HepG2 (cell line): Measurements from ENCODE around the gene ABCB9. TPM values are rescaled to one million over a fixed set of nuclear protein-coding genes. Genes with fewer than 3 reads are reported as not detected.

Experiments used
- ATAC-seq: fragments of 200-7000 bp; cut with Tn5 transposase; 3 replicates; pipeline ENCODE4 v1.9.1; 2020; ENCODE audit warnings: mild to moderate bottlenecking, moderate library complexity
- BruUV-seq: library from RNA; stranded (reverse); fragments of 400-500 nt; replicated peaks from 2 replicates; lab custom pipeline; 2021; lab: Mats Ljungman, UMichigan
- CTCF ChIA-PET: fragments of 300-600 bp; formaldehyde crosslinking; extraction: SDS; loops from one replicate; lab custom pipeline; 2021; ENCODE audit warnings: low total read pairs, inconsistent platforms, low intra/inter-chr PET ratio; lab: Yijun Ruan, JAX
- POLR2A ChIA-PET: fragments of 350-600 bp; sonication (Branson Sonifier 250); formaldehyde crosslinking; loops from one replicate; lab custom pipeline; 2020; ENCODE audit warnings: antibody characterized with exemption, inconsistent platforms; lab: Yijun Ruan, JAX
- DNase-seq: peaks from one replicate; pipeline ENCODE4 v3.0.0-alpha.2; 2015; ENCODE audit warnings: low spot score
- FAIRE-seq: peaks from 3 replicates; lab custom pipeline; 2011; peaks lifted over from hg19 to GRCh38; lab: Jason Lieb, UNC
- H2AFZ ChIP-seq: one replicate; pipeline ENCODE4 v1.6.1; 2011; ENCODE audit warnings: low read length, inconsistent platforms
- H3K27ac ChIP-seq: fragments of 300-600 bp; 3 replicates; pipeline ENCODE4 v1.8.0; 2011; ENCODE audit warnings: mixed run types, mild to moderate bottlenecking, mixed read lengths, low read length, inconsistent platforms; ENCODE audit not compliant: insufficient read depth; ENCODE audit errors: extremely low read length
- H3K27me3 ChIP-seq, 2 experiments: fragments of 200-600 bp in 1 of 2; 2 replicates in 1 of 2; 3 replicates in 1 of 2; pipeline versions ENCODE4 v1.6.0 to v1.8.0; 2011; ENCODE audit warnings: low read length in 2 of 2, mild to moderate bottlenecking in 2 of 2, moderate library complexity in 2 of 2, inconsistent platforms in 1 of 2; ENCODE audit not compliant: insufficient read depth in 2 of 2, control insufficient read depth in 1 of 2
- H3K36me3 ChIP-seq, 2 experiments: fragments of 200-600 bp in 1 of 2; replicated peaks in 1 of 2; 2 replicates in 1 of 2; 3 replicates in 1 of 2; pipeline versions ENCODE4 v1.5.1 to v1.8.0; 2011; ENCODE audit warnings: low read length in 2 of 2, inconsistent platforms in 1 of 2; ENCODE audit not compliant: insufficient read depth in 2 of 2, control insufficient read depth in 1 of 2
- H3K4me1 ChIP-seq: 2 replicates; pipeline ENCODE4 v1.5.1; 2012; ENCODE audit warnings: low read length, inconsistent platforms; ENCODE audit not compliant: insufficient read depth
- H3K4me2 ChIP-seq: 2 replicates; pipeline ENCODE4 v1.6.0; 2011; ENCODE audit warnings: low read depth, low read length, inconsistent platforms
- H3K4me3 ChIP-seq, 3 experiments: fragments of 200-600 bp in 1 of 3; sonication (generic), shearing (Covaris generic) in 1 of 3; replicated peaks in 1 of 3; 2 replicates each; pipeline ENCODE4 v1.5.1; 2011 to 2016; ENCODE audit warnings: low read length in 3 of 3, inconsistent platforms in 2 of 3, low read depth in 2 of 3, mild to moderate bottlenecking in 2 of 3, control low read depth in 1 of 3, mixed read lengths in 1 of 3; ENCODE audit not compliant: insufficient read depth in 1 of 3
- H3K79me2 ChIP-seq: one replicate; pipeline ENCODE4 v1.6.1; 2011; ENCODE audit warnings: low read length, inconsistent platforms; ENCODE audit not compliant: insufficient read depth
- H3K9ac ChIP-seq: 2 replicates; pipeline ENCODE4 v1.6.0; 2011; ENCODE audit warnings: mild to moderate bottlenecking, low read depth, low read length, inconsistent platforms; ENCODE audit not compliant: insufficient read depth
- H3K9me3 ChIP-seq: 2 replicates; pipeline ENCODE4 v1.5.1; 2012; ENCODE audit warnings: mild to moderate bottlenecking, low read length
- H4K20me1 ChIP-seq: 2 replicates; pipeline ENCODE4 v1.6.0; 2011; ENCODE audit warnings: inconsistent platforms, mild to moderate bottlenecking, low read length, moderate library complexity; ENCODE audit not compliant: insufficient read depth
- AGO1 ChIP-seq: fragments of 200-400 bp; formaldehyde crosslinking; IDR thresholded peaks from 2 replicates; pipeline ENCODE4 v1.6.1; 2017; ENCODE audit warnings: mild to moderate bottlenecking, low read depth, low read length, moderate library complexity; ENCODE audit not compliant: poor library complexity, severe bottlenecking
- AGO2 ChIP-seq: fragments of 200-400 bp; formaldehyde crosslinking; optimal IDR thresholded peaks from 2 replicates; pipeline ENCODE3; 2017; ENCODE audit warnings: mild to moderate bottlenecking, low read depth, low read length, moderate library complexity
- AHR ChIP-seq: IDR thresholded peaks from 2 replicates; pipeline ENCODE4 v1.6.1; 2018; ENCODE audit warnings: missing genetic modification reagents, missing compliant biosample characterization
- ARID2 ChIP-seq: sonication (generic); formaldehyde crosslinking; IDR thresholded peaks from 2 replicates; pipeline ENCODE4 v1.8.1; 2022; ENCODE audit warnings: mild to moderate bottlenecking, missing genetic modification reagents, borderline replicate concordance
- ARID5B ChIP-seq: IDR thresholded peaks from 2 replicates; pipeline ENCODE4 v1.4.0; 2020; ENCODE audit warnings: mild to moderate bottlenecking, missing genetic modification reagents
- HNRNPLL ChIP-seq: fragments of 200-400 bp; formaldehyde crosslinking; IDR thresholded peaks from 2 replicates; pipeline ENCODE4 v1.6.1; 2017; ENCODE audit warnings: mild to moderate bottlenecking, low read depth, low read length; ENCODE audit not compliant: poor library complexity, severe bottlenecking
- HOXA7 ChIP-seq: sonication (generic); formaldehyde crosslinking; IDR thresholded peaks from 2 replicates; pipeline ENCODE4 v1.8.1; 2022; ENCODE audit warnings: mild to moderate bottlenecking, missing genetic modification reagents, moderate library complexity
- KDM3A ChIP-seq: IDR thresholded peaks from 2 replicates; pipeline ENCODE4 v1.6.1; 2018; ENCODE audit warnings: low read depth, missing compliant biosample characterization
- KLF6 ChIP-seq: IDR thresholded peaks from 2 replicates; pipeline ENCODE4 v1.8.0; 2016; ENCODE audit warnings: missing biosample characterization, missing genetic modification reagents
- POLR2G ChIP-seq: fragments of 200-400 bp; formaldehyde crosslinking; IDR thresholded peaks from 2 replicates; pipeline ENCODE4 v1.6.1; 2018; ENCODE audit warnings: mild to moderate bottlenecking, low read depth, low read length, moderate library complexity
- RBFOX2 ChIP-seq: fragments of 200-400 bp; formaldehyde crosslinking; IDR thresholded peaks from 2 replicates; pipeline ENCODE4 v1.6.1; 2017; ENCODE audit warnings: low read depth, mild to moderate bottlenecking, low read length
- ZBTB1 ChIP-seq: sonication (generic); formaldehyde crosslinking; IDR thresholded peaks from 2 replicates; pipeline ENCODE4 v1.4.0; 2020; ENCODE audit warnings: missing genetic modification reagents, borderline replicate concordance
- ZNF34 ChIP-seq: sonication (generic); formaldehyde crosslinking; IDR thresholded peaks from 2 replicates; pipeline ENCODE4 v1.4.0; 2020; ENCODE audit warnings: mild to moderate bottlenecking, missing genetic modification reagents, borderline replicate concordance
- WGBS: methylation state at CpG from one replicate; pipeline ENCODE4 v1.1.6; 2017; ENCODE audit warnings: low lambda C conversion rate; 5-methylcytosine and 5-hydroxymethylcytosine counted together
- in situ Hi-C: cut with HindIII; loops from 2 replicates; pipeline ENCODE4 v1.10.0; 2017; ENCODE audit warnings: low pct_unique_long_range_greater_than_20kb; ENCODE audit not compliant: extremely low pct_ligation_motif_present
- intact Hi-C: fragments of 100-400 bp; cut with micrococcal nuclease; formaldehyde crosslinking; loops from one replicate; pipeline ENCODE4 v1.10.0; 2022; ENCODE audit not compliant: unreplicated experiment
- polyA plus RNA-seq, 8 experiments: library from polyadenylated mRNA; depleted of rRNA in 3 of 8; stranded (reverse) in 7 of 8; unstranded in 1 of 8; fragments of >200 nt; fragmentation: Illumina TruSeq in 4 of 8; extraction: Trizol in 4 of 8; gene quantifications; 2 replicates each; pipeline versions ENCODE4 v1.2.1 to v1.2.3, GENCODE V29; 2011 to 2016; ENCODE audit warnings: low read depth in 4 of 8, missing spikeins in 1 of 8, mixed read lengths in 1 of 8; ENCODE audit not compliant: insufficient read depth in 1 of 8
- total RNA-seq, 5 experiments: library from RNA; depleted of rRNA; stranded (reverse); fragments of >200 nt; fragmentation: Illumina TruSeq; extraction: Trizol; gene quantifications; 2 replicates each; pipeline ENCODE4 v1.2.3, GENCODE V29; 2016; ENCODE audit warnings: low read depth in 1 of 5

ABCB9 gene
- total and polyA plus RNA-seq, 2 of the 13 experiments (the other 11 are each of a cell fraction or from before 2014, with no cell fraction given): 5.1 to 6.0 TPM

GRCh38 chr12:122977153-122977552, 10.9 kb upstream of the ABCB9 start:
- CTCF ChIA-PET: no interaction called here
- in situ Hi-C loops: no loop called here

GRCh38 chr12:122976648-122976975, 10.3 kb upstream of the ABCB9 start:
- POLR2A ChIA-PET: interaction anchor here (1.2 to 3.7 kb wide), 3 partner anchors 7 to 256 kb away, joined by 4 to 49 read pairs (median 43); partner anchors contain the start of genes ABCB9, MPHOSPH9 and MTRFR
- Histone ChIP-seq H3K4me2 (peak overlapping the region; percentile 89), H3K9ac (peak overlapping the region; percentile 93), H3K27ac (no peak overlapping the region), H4K20me1 (no peaks in the 10 kb centered on the region), H3K36me3 (peaks cover 0 to 11% of the 10 kb centered on the region in 2 experiments; a peak in 4 of 5 replicates), H2AFZ (no peak overlapping the region), H3K79me2 (peaks cover 45% of the 10 kb centered on the region), H3K4me3 (peak overlapping the region in 2 of 3 experiments; percentile 83 to 90; a peak in 4 of 6 replicates), H3K9me3 (no peaks in the 10 kb centered on the region), H3K4me1 (peaks cover 42% of the 10 kb centered on the region), H3K27me3 (no peaks in the 10 kb centered on the region; a peak in 1 of 5 replicates)
- 89% methylated on average over 9 of the region's 15 CpGs for WGBS
- intact Hi-C loops: no loop called here
- CTCF ChIA-PET: no interaction called here
- in situ Hi-C loops: no loop called here
- TF ChIP-seq AHR (CRISPR knock-in tag) (no peak), AGO2 (peak; percentile 61), KLF6 (CRISPR knock-in tag) (no peak), RBFOX2 (0 out of 2 replicates have a peak, but pooled peaks have one; percentile 31), ZNF34 (CRISPR knock-in tag) (no peak), HOXA7 (no peak), ZBTB1 (CRISPR knock-in tag) (no peak), KDM3A (no peak), HNRNPLL (peak; percentile 24), AGO1 (peak; percentile 65), ARID5B (CRISPR knock-in tag) (no peak)
- DNase-seq: no peak
- no peak for FAIRE-seq
- no TSS peak for BruUV-seq
- no peak for ATAC-seq

More at GRCh38 chr12:122977153-122977552, 10.9 kb upstream of the ABCB9 start:
- ATAC-seq (no peak), DNase-seq (no peak), FAIRE-seq (no peak)
- Histone ChIP-seq H3K4me3 (no peak overlapping the region), H3K27me3 (no peaks in the 10 kb centered on the region; a peak in 1 of 5 replicates), H3K9ac (peak overlapping the region; percentile 93; the same call in 1 of the 2 replicates), H3K9me3 (no peaks in the 10 kb centered on the region), H3K27ac (no peak overlapping the region), H2AFZ (no peak overlapping the region), H3K36me3 (peaks cover 0 to 16% of the 10 kb centered on the region in 2 experiments; a peak in 4 of 5 replicates), H3K4me1 (peaks cover 47% of the 10 kb centered on the region), H4K20me1 (no peaks in the 10 kb centered on the region), H3K4me2 (0 out of 2 replicates have a peak overlapping the region, but pooled peaks have one; percentile 89), H3K79me2 (peaks cover 50% of the 10 kb centered on the region)
- POLR2A ChIA-PET: interaction anchor here (1.2 kb wide), 1 partner anchor 256 kb away, joined by 4 read pairs; the partner anchor contains the start of genes MPHOSPH9 and MTRFR
- no peak for TF ChIP-seq ARID2 (CRISPR knock-in tag)
- peak; percentile 38; the same call in 1 of the 2 replicates for TF ChIP-seq POLR2G
- no TSS peak for BruUV-seq
- intact Hi-C loops: no loop called here
- 90% methylated on average over 6 of the region's 6 CpGs for WGBS
